Kidney (tissue), 14 donors: ENCODE measurements around the gene WDR74. TPM values are rescaled to one million over a fixed set of nuclear protein-coding genes. Genes with fewer than 3 reads are reported as not detected.

Experiments used
- DNase-seq, 5 donors: peaks; one replicate each; pipeline ENCODE4 v3.0.0-alpha.2; 2013 to 2020
- FAIRE-seq: peaks from 2 replicates; lab custom pipeline; 2012; peaks lifted over from hg19 to GRCh38; lab: Jason Lieb, UNC
- H3K27ac ChIP-seq, 2 donors: one replicate each; pipeline ENCODE4 v1.7.0; 2013; ENCODE audit warnings: low read depth in 2 of 2, low read length in 2 of 2, inconsistent platforms in 1 of 2
- H3K27me3 ChIP-seq: one replicate; pipeline ENCODE4 v1.7.1; 2013; ENCODE audit warnings: low read length, inconsistent platforms; ENCODE audit not compliant: control insufficient read depth, insufficient read depth
- H3K36me3 ChIP-seq, 3 donors: one replicate each; pipeline versions ENCODE4 v1.7.0 to v1.7.1; 2013; ENCODE audit warnings: low read length in 3 of 3, control low read depth in 1 of 3, inconsistent platforms in 1 of 3; ENCODE audit not compliant: insufficient read depth in 3 of 3, control insufficient read depth in 2 of 3
- H3K4me1 ChIP-seq, 3 donors: one replicate each; pipeline versions ENCODE4 v1.7.0 to v1.7.1; 2013; ENCODE audit warnings: low read length in 3 of 3, inconsistent platforms in 1 of 3, low read depth in 1 of 3; ENCODE audit not compliant: control insufficient read depth in 2 of 3, insufficient read depth in 2 of 3
- H3K4me3 ChIP-seq, 3 donors: one replicate each; pipeline versions ENCODE4 v1.7.0 to v1.8.1; 2013; ENCODE audit warnings: low read length in 3 of 3, control low read depth in 1 of 3, inconsistent platforms in 1 of 3
- H3K9ac ChIP-seq, 3 donors: one replicate each; pipeline versions ENCODE4 v1.7.0 to v1.7.1; 2013; ENCODE audit warnings: low read length in 3 of 3, control low read depth in 1 of 3, inconsistent platforms in 1 of 3
- H3K9me3 ChIP-seq, 3 donors: one replicate each; pipeline versions ENCODE4 v1.7.0 to v1.7.1; 2013; ENCODE audit warnings: low read length in 3 of 3, control low read depth in 1 of 3, inconsistent platforms in 1 of 3; ENCODE audit not compliant: control insufficient read depth in 2 of 3, insufficient read depth in 1 of 3
- CTCF ChIP-seq: IDR thresholded peaks from 3 replicates; pipeline ENCODE4 v1.5.1; 2012; ENCODE audit warnings: mild to moderate bottlenecking, moderate library complexity, borderline replicate concordance; ENCODE audit not compliant: insufficient read depth; ENCODE audit errors: extremely low read depth
- intact Hi-C: fragments of 100-400 bp; cut with DNase I; formaldehyde crosslinking; loops from one replicate; pipeline ENCODE4 v1.11.1; 2022
- polyA plus RNA-seq: library from polyadenylated mRNA; stranded (reverse); fragments of 350-450 nt; fragmentation: Illumina TruSeq; extraction: RNeasy Lipid Tissue Mini Kit (QIAGEN cat#74804); gene quantifications from one replicate; pipeline ENCODE4 v1.2.3, GENCODE V29; 2014; ENCODE audit warnings: low read depth, low replicate concordance; ENCODE audit not compliant: insufficient read depth
- total RNA-seq: library from RNA; stranded (reverse); fragmentation: NEBNext Ultra II Directional; extraction: Animal tissue kit (Norgen Biotek cat#: 25700); gene quantifications from one replicate; pipeline ENCODE4 v1.2.1, GENCODE V29; 2021
- donor health status: control.
- donor health status: control.
- donor health status: control.
- donor health status: control.
- donor health status: control.
- donor health status: DM: yes; HTN: yes; CAD: no.
- donor health status: Normal renal cell carcinoma (clear cell type).

Gene WDR74
- total and polyA plus RNA-seq, 2 donors from 2014 or later: 38.5 to 48.9 TPM

DNA sequence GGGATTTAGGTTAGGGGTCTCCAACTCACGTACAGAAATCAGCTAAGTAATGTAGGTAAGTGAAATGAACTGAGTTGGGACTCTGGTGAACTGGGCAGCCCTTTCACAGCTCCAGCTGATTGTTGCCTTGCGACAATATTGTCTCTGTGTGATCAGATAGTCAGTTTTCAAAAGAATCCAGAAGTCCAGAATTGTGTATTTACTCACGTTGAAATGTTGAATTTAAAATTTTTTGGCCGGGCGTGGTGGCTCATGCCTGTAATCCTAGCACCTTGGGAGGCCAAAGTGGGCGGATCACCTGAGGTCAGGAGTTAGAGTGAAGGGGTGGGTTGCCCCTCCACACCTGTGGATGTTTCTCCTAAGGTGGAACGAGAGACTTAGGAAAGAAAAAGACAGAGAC is 18.8 kb upstream of the WDR74 start:
- Histone ChIP-seq H3K36me3 (peaks cover 8 to 11% (median 9%) of the 10 kb centered on the region in 3 donors), H3K9me3 (no peaks in the 10 kb centered on the region), H3K27me3 (no peaks in the 10 kb centered on the region), H3K9ac (no peak overlapping the region), H3K4me3 (no peak overlapping the region), H3K27ac (no peak overlapping the region), H3K4me1 (peaks cover 7 to 22% (median 9%) of the 10 kb centered on the region in 3 donors)
- no peak for FAIRE-seq
- TF ChIP-seq CTCF: no peak
- peak in 1 of 5 donors; percentile 24 for DNase-seq
- intact Hi-C loops: no loop called here

GRCh38 chr11:62857541-62857982 is 18.2 kb upstream of the WDR74 start:
- Histone ChIP-seq H3K9me3 (no peaks in the 10 kb centered on the region), H3K9ac (no peak overlapping the region), H3K27ac (no peak overlapping the region), H3K4me1 (peaks cover 7 to 22% (median 9%) of the 10 kb centered on the region in 3 donors), H3K27me3 (no peaks in the 10 kb centered on the region), H3K36me3 (peaks cover 11 to 15% (median 13%) of the 10 kb centered on the region in 3 donors), H3K4me3 (no peak overlapping the region)
- DNase-seq (no peak), FAIRE-seq (no peak)
- TF ChIP-seq CTCF: no peak
- intact Hi-C loops: no loop called here

DNA sequence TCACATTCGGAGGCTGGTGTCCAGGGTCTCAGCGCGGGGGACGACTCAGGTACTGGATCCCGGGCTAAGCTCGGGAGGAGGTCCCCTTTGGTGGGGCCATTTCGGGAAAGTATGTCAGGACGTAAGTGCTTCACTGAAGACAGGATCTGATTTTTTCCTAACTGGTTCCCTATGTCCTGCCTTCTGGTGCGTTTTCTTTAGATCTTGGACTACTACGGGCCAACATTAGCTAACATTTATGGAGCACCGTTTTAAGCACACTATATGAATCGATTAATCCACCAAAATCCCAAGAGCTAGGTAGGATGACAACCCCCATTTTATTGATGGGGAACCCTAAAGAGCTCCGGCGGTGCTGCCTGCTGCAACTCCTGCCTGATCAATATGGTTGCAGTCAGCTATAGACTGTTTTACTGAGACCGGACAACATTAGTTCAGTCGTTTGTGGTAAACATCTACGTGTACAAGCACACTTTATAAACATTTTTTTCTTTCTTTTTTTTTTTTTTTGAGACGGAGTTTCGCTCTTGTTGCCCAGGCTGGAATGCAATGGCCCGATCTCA is 17.0 kb upstream of the WDR74 start:
- Histone ChIP-seq H3K27ac (peak overlapping the region in 1 of 2 donors; percentile 3), H3K36me3 (peaks cover 18 to 26% (median 18%) of the 10 kb centered on the region in 3 donors), H3K9ac (peak overlapping the region; percentile 42 to 94 (median 88)), H3K4me1 (peaks cover 7 to 22% (median 9%) of the 10 kb centered on the region in 3 donors), H3K9me3 (no peaks in the 10 kb centered on the region), H3K27me3 (no peaks in the 10 kb centered on the region), H3K4me3 (peak overlapping the region; percentile 89 to 96 (median 89))
- no peak for TF ChIP-seq CTCF
- intact Hi-C loops: no loop called here
- DNase-seq (no peak), FAIRE-seq (no peak)
